Measurements from ENCODE around the gene RABIF.

GRCh38 chr1:202888531-202889360, at the start of gene RABIF:
- TF ChIP-seq, protein P1, sequence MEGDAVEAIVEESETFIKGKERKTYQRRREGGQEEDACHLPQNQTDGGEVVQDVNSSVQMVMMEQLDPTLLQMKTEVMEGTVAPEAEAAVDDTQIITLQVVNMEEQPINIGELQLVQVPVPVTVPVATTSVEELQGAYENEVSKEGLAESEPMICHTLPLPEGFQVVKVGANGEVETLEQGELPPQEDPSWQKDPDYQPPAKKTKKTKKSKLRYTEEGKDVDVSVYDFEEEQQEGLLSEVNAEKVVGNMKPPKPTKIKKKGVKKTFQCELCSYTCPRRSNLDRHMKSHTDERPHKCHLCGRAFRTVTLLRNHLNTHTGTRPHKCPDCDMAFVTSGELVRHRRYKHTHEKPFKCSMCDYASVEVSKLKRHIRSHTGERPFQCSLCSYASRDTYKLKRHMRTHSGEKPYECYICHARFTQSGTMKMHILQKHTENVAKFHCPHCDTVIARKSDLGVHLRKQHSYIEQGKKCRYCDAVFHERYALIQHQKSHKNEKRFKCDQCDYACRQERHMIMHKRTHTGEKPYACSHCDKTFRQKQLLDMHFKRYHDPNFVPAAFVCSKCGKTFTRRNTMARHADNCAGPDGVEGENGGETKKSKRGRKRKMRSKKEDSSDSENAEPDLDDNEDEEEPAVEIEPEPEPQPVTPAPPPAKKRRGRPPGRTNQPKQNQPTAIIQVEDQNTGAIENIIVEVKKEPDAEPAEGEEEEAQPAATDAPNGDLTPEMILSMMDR (IDR thresholded peaks at IDR 0.05; ENCODE audit: insufficient read depth, low read length): no peak
- no peak for TF ChIP-seq GABPA (IDR thresholded peaks at IDR 0.05; ENCODE audit: low read depth)
- peak; percentile 88 for TF ChIP-seq POLR2AphosphoS5 (IDR thresholded peaks at IDR 0.05; ENCODE audit: low read depth)
- TF ChIP-seq REST (IDR thresholded peaks at IDR 0.05; ENCODE audit: insufficient replicate concordance, low read depth): peak; percentile 34
